Hepatocyte (in vitro differentiated cells): Measurements from ENCODE around the gene IDUA.

Source experiments
- CTCF ChIP-seq: fragments of 200-600 bp; sonication (generic); IDR thresholded peaks from 2 replicates; pipeline ENCODE4 v1.5.1; 2016; ENCODE audit warnings: antibody characterized with exemption, mild to moderate bottlenecking; ENCODE audit not compliant: poor library complexity
- EZH2 ChIP-seq: fragments of 200-600 bp; sonication (generic); IDR thresholded peaks from 2 replicates; pipeline ENCODE4 v1.6.1; 2016; ENCODE audit warnings: antibody characterized with exemption, mild to moderate bottlenecking, borderline replicate concordance

- TF ChIP-seq CTCF, result no peak
- TF ChIP-seq EZH2, result no peak
These were observed 41.4 kb upstream of the IDUA start for GRCh38 chr4:945274-946102.
